Stomach (tissue), 4 donors: ENCODE measurements around the gene SSX1.

Source experiments
- CTCF ChIP-seq, 7 experiments: fragments of 450-650 bp in 4 of 7; fragments of 200-600 bp in 3 of 7; sonication (generic) in 3 of 7; IDR thresholded peaks; one replicate each; pipeline ENCODE4 v1.5.1; 2016 to 2019; ENCODE audit warnings: antibody characterized with exemption in 7 of 7, control low read depth in 2 of 7, mild to moderate bottlenecking in 1 of 7
- EP300 ChIP-seq: sonication (generic); formaldehyde crosslinking; IDR thresholded peaks from one replicate; pipeline ENCODE4 v1.6.1; 2017; ENCODE audit warnings: antibody characterized with exemption
- POLR2A ChIP-seq, 4 donors: fragments of 450-650 bp; IDR thresholded peaks; one replicate each; pipeline ENCODE4 v1.6.1; 2016; ENCODE audit warnings: antibody characterized with exemption in 4 of 4, control low read depth in 2 of 4, mild to moderate bottlenecking in 1 of 4, moderate library complexity in 1 of 4

GRCh38 chrX:48278958-48279357, 23.8 kb downstream of the SSX1 start:
- TF ChIP-seq POLR2A (IDR thresholded peaks at IDR 0.05) (no peak), CTCF (IDR thresholded peaks at IDR 0.05) (no peak), EP300 (no peak)
